ENCODE data around the gene HSD17B10. TPM values are rescaled to one million over a fixed set of nuclear protein-coding genes. Genes with fewer than 3 reads are reported as not detected.

Gene HSD17B10
- total and polyA plus RNA-seq, 4 donors = 28.0 to 118 (median 93.4) TPM

GRCh38 chrX:53442322-53442631, 8.1 kb upstream of the HSD17B10 start:
- no peak overlapping the region for H3K4me3 ChIP-seq
- WGBS, 2 donors = 29 to 49% methylated on average over 1 of the region's 1 CpG
- no peaks in the 10 kb centered on the region for H3K36me3 ChIP-seq (ENCODE audit: control insufficient read depth in 4 of 4, insufficient read depth in 4 of 4, low read length in 4 of 4)
- no peak for ATAC-seq (ENCODE audit: insufficient read depth, low FRiP score)
- H3K9me3 ChIP-seq (ENCODE audit: control insufficient read depth in 4 of 4, insufficient read depth in 3 of 4, low read length in 3 of 4) = peaks cover 0 to 2% (median 0%) of the 10 kb centered on the region in 4 donors
- H3K9ac ChIP-seq (ENCODE audit: insufficient read depth in 1 of 2, low read length in 2 of 2) = no peak overlapping the region
- DNase-seq = no peak
- peaks cover 0 to 6% (median 3%) of the 10 kb centered on the region in 5 donors for H3K4me1 ChIP-seq (ENCODE audit: control insufficient read depth in 5 of 5, insufficient read depth in 5 of 5, low read length in 5 of 5)
- TF ChIP-seq CTCF (IDR thresholded peaks at IDR 0.05; ENCODE audit: control extremely low read depth, extremely low read depth) = no peak
- peaks cover 0 to 47% (median 47%) of the 10 kb centered on the region in 3 donors for H3K27me3 ChIP-seq (ENCODE audit: control insufficient read depth in 3 of 3, insufficient read depth in 3 of 3, low read length in 2 of 3)
- H3K27ac ChIP-seq (ENCODE audit: low read depth in 1 of 2, low read length in 1 of 2) = no peak overlapping the region

GRCh38 chrX:53441531-53442321, 7.6 kb upstream of the HSD17B10 start:
- Histone ChIP-seq H3K4me1 (ENCODE audit: control insufficient read depth in 5 of 5, insufficient read depth in 5 of 5, low read length in 5 of 5) (peaks cover 0 to 6% (median 3%) of the 10 kb centered on the region in 5 donors), H3K27me3 (ENCODE audit: control insufficient read depth in 3 of 3, insufficient read depth in 3 of 3, low read length in 2 of 3) (peaks cover 0 to 52% (median 52%) of the 10 kb centered on the region in 3 donors), H3K4me3 (no peak overlapping the region), H3K9me3 (ENCODE audit: control insufficient read depth in 4 of 4, insufficient read depth in 3 of 4, low read length in 3 of 4) (peaks cover 0 to 2% (median 0%) of the 10 kb centered on the region in 4 donors), H3K9ac (ENCODE audit: insufficient read depth in 1 of 2, low read length in 2 of 2) (no peak overlapping the region), H3K27ac (ENCODE audit: low read depth in 1 of 2, low read length in 1 of 2) (peak overlapping the region; percentile 21 to 62), H3K36me3 (ENCODE audit: control insufficient read depth in 4 of 4, insufficient read depth in 4 of 4, low read length in 4 of 4) (no peaks in the 10 kb centered on the region)
- 3 to 13% methylated on average over 25 to 44 of the region's 44 CpGs for WGBS, 2 donors
- ATAC-seq (ENCODE audit: insufficient read depth, low FRiP score) = peak; percentile 81
- TF ChIP-seq CTCF (IDR thresholded peaks at IDR 0.05; ENCODE audit: control extremely low read depth, extremely low read depth) = no peak
- DNase-seq = peak; percentile 53 to 68 (median 65)

GRCh38 chrX:53440621-53441517, 6.7 kb upstream of the HSD17B10 start:
- Histone ChIP-seq H3K4me3 (no peak overlapping the region), H3K9me3 (ENCODE audit: control insufficient read depth in 4 of 4, insufficient read depth in 3 of 4, low read length in 3 of 4) (peaks cover 0 to 2% (median 0%) of the 10 kb centered on the region in 4 donors)

More at GRCh38 chrX:53440621-53441517, 6.7 kb upstream of the HSD17B10 start:
- TF ChIP-seq CTCF (IDR thresholded peaks at IDR 0.05; ENCODE audit: control extremely low read depth, extremely low read depth) = no peak
- peaks cover 0 to 6% (median 3%) of the 10 kb centered on the region in 5 donors for H3K4me1 ChIP-seq (ENCODE audit: control insufficient read depth in 5 of 5, insufficient read depth in 5 of 5, low read length in 5 of 5)
- H3K9ac ChIP-seq (ENCODE audit: insufficient read depth in 1 of 2, low read length in 2 of 2) = no peak overlapping the region
- peak; percentile 37 to 41 (median 39) for DNase-seq
- no peaks in the 10 kb centered on the region for H3K36me3 ChIP-seq (ENCODE audit: control insufficient read depth in 4 of 4, insufficient read depth in 4 of 4, low read length in 4 of 4)
- WGBS, 2 donors = 5 to 20% methylated on average over 34 to 39 of the region's 39 CpGs
- H3K27ac ChIP-seq (ENCODE audit: low read depth in 1 of 2, low read length in 1 of 2) = peak overlapping the region; percentile 62 to 80
- peak; percentile 58 for ATAC-seq (ENCODE audit: insufficient read depth, low FRiP score)
- H3K27me3 ChIP-seq (ENCODE audit: control insufficient read depth in 3 of 3, insufficient read depth in 3 of 3, low read length in 2 of 3) = peaks cover 0 to 50% (median 50%) of the 10 kb centered on the region in 3 donors

Measured in lung (tissue), 12 donors.